Anterior cingulate cortex (tissue), 58 donors: ENCODE results near the gene AK1.

ENCODE experiments used
- DNase-seq, 58 donors: peaks; one replicate each; lab custom pipeline; 2025; lab: John Stamatoyannopoulos, UW

Gene AK1

GRCh38 chr9:127910613-127911205 is 33.2 kb upstream of the AK1 start:
- peak in 4 of 58 donors; percentile 9 to 40 (median 26) for DNase-seq

- DNase-seq = no peak
Observed at GRCh38 chr9:127909839-127910273, 32.4 kb upstream of the AK1 start.

GRCh38 chr9:127908660-127908926 is 31.1 kb upstream of the AK1 start:
- DNase-seq = no peak

- no peak for DNase-seq
Observed at GRCh38 chr9:127907867-127908659, 30.6 kb upstream of the AK1 start.

- DNase-seq = peak in 39 of 58 donors; percentile 23 to 72 (median 49)
Observed at GRCh38 chr9:127905788-127906191, 28.3 kb upstream of the AK1 start.

GRCh38 chr9:127905004-127905728 is 27.7 kb upstream of the AK1 start:
- peak in 1 of 58 donors; percentile 7 for DNase-seq

- peak in 5 of 58 donors; percentile 8 to 35 (median 25) for DNase-seq
Observed at GRCh38 chr9:127904561-127905003, 27.1 kb upstream of the AK1 start.

- peak in 1 of 58 donors; percentile 22 for DNase-seq
Observed at GRCh38 chr9:127903557-127904475, 26.3 kb upstream of the AK1 start.

GRCh38 chr9:127899128-127899943 is 21.9 kb upstream of the AK1 start, which contains the start of gene ST6GALNAC6:
Gene ST6GALNAC6, minus strand, starts transcription at chr9:127899603. Its CDS starts 1,622 bp downstream, at chr9:127897981.
- DNase-seq = peak in 44 of 58 donors; percentile 26 to 75 (median 52)

- peak in 5 of 58 donors; percentile 27 to 58 (median 47) for DNase-seq
Observed at GRCh38 chr9:127898433-127899127, 21.1 kb upstream of the AK1 start.

- DNase-seq = peak in 55 of 58 donors; percentile 30 to 88 (median 70)
Observed at GRCh38 chr9:127897193-127897692, 19.8 kb upstream of the AK1 start.

- DNase-seq = no peak
Observed at GRCh38 chr9:127896395-127897192, 19.1 kb upstream of the AK1 start.

GRCh38 chr9:127895811-127896210 is 18.3 kb upstream of the AK1 start:
- DNase-seq = no peak

- peak in 17 of 58 donors; percentile 15 to 78 (median 47) for DNase-seq
Observed at GRCh38 chr9:127893392-127893791, 15.9 kb upstream of the AK1 start.

- no peak for DNase-seq
Observed at GRCh38 chr9:127892831-127893230, 15.4 kb upstream of the AK1 start.

GRCh38 chr9:127890053-127890452 is 12.6 kb upstream of the AK1 start:
- no peak for DNase-seq

GRCh38 chr9:127887792-127888191 is 10.3 kb upstream of the AK1 start:
- no peak for DNase-seq
